Cardiac fibroblast (primary cell): ENCODE measurements around the gene CRAT.

Experiments used
- DNase-seq, 2 donors: peaks; one replicate each; pipeline versions ENCODE4 v3.0.0 to v3.0.0-alpha.2; 2010; ENCODE audit warnings: low read depth in 2 of 2
- H3K4me3 ChIP-seq, 2 donors: replicated peaks in 1 of 2; 1 replicate in 1 of 2; 2 replicates in 1 of 2; pipeline ENCODE4 v1.5.1; 2011; ENCODE audit warnings: low read depth in 2 of 2, low read length in 2 of 2, mild to moderate bottlenecking in 2 of 2, moderate library complexity in 1 of 2
- TF ChIP-seq, protein P1 (sequence below): IDR thresholded peaks from one replicate; pipeline ENCODE4 v1.5.1; 2011; ENCODE audit warnings: low read depth, mild to moderate bottlenecking, low read length, inconsistent platforms

Gene CRAT

DNA sequence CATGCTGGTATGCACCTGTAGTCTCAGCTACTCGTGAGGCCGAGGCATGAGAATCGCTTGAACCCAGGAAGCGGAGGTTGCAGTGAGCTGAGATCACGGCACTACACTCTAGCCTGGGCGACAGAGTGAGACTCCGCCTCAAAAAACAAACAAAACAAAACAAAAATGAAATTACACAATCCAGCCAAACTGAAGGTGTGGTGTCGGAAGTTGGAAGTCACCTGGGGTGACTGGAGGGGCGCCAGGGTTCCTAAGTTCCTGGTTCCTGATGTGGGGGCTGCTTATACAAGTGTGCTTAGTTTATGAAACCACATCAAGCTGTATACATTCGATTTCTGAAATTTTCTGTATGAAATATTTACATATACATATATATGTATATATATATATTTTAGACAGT is 33.4 kb downstream of the CRAT start:
- TF ChIP-seq, protein P1, sequence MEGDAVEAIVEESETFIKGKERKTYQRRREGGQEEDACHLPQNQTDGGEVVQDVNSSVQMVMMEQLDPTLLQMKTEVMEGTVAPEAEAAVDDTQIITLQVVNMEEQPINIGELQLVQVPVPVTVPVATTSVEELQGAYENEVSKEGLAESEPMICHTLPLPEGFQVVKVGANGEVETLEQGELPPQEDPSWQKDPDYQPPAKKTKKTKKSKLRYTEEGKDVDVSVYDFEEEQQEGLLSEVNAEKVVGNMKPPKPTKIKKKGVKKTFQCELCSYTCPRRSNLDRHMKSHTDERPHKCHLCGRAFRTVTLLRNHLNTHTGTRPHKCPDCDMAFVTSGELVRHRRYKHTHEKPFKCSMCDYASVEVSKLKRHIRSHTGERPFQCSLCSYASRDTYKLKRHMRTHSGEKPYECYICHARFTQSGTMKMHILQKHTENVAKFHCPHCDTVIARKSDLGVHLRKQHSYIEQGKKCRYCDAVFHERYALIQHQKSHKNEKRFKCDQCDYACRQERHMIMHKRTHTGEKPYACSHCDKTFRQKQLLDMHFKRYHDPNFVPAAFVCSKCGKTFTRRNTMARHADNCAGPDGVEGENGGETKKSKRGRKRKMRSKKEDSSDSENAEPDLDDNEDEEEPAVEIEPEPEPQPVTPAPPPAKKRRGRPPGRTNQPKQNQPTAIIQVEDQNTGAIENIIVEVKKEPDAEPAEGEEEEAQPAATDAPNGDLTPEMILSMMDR = no peak
- no peak for DNase-seq
- no peak overlapping the region for H3K4me3 ChIP-seq

DNA sequence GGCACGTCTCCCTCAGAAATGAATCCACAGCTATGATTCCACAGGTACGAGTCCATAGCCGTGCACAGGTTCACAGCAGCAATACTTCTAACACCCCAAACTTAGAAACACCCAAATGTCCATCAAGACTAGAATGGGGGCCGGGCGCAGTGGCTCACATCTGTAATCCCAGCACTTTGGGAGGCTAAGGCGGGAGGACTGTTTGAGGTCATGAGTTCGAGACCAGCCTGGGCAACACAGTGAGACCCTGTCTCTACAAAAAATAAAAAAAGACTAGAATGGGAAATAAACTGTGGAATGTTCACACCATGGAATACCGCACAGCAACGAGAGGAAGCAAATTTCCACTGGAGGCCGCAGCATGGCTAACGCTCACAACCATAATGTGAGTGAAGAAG is 34.0 kb downstream of the CRAT start:
- no peak overlapping the region for H3K4me3 ChIP-seq
- no peak for DNase-seq
- TF ChIP-seq, protein P1 = no peak

DNA sequence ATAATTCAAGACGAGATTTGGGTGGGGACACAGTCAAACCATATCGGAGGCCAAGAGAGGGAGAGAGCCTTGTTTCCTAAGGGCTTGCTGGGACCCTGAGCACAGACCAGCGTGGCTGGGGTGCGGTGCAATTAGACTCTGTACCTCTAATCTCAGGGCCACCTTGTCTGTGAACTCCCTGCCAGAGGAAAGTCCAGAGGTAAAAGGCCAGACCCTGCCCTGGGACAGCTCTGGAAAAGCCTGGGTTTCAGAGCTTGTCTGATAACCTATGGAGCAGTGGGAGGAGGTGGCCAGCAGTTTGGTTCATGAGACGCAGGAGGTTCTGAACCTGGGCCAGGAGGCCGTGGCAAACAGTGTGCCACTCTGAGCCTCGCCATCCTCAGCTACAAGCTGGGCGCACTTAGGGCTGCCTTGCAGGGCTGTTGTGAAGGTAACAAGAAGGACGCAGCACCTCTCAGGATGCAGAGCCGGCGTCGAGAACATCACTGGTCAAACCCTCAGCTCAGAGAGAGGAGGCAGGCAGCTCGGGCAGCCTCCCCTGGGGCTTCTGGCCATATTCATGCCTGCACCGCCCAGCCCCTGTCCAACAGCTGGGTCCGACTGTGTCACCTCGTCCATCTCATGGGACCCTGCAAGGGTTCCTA is 34.5 kb downstream of the CRAT start:
- H3K4me3 ChIP-seq = no peak overlapping the region
- TF ChIP-seq, protein P1 = no peak
- DNase-seq = no peak

DNA sequence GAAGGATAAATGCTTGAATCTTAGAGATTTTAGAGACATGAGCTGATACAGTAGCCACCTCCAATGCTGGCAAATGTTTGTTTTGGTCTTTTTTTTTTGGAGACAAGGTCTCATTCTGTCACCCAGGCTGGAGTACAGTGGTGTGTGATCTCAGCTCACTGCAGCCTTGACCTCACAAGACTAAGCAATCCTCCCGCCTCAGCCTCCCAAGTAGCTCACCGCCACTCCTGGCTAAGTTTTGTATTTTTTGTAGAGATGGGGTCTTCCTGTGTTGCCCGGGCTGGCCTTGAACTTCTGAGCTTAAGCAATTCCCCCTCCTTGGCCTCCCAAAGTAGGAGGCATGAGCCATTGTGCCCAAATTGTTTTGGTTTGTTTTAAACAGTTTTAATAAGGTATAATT is 36.5 kb downstream of the CRAT start:
- H3K4me3 ChIP-seq = no peak overlapping the region
- no peak for DNase-seq
- TF ChIP-seq, protein P1 = no peak

DNA sequence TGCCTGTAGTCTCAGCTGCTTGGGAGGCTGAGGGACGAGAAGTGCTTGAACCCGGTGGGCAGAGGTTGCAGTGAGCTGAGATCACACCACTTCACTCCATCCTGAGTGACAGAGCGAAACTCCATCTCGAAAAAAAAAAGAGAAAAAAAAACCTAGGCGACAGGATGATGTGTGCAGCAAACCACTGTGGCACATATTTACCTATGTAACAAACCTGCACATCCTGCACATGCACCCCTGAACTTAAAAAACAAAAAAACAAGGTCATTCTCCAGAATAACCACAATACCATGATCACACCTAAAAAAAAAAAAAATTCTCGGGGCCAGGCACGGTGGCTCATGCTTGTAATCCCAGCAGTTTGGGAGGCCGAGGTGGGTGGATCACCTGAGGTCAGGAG is 37.2 kb downstream of the CRAT start:
- no peak overlapping the region for H3K4me3 ChIP-seq
- no peak for DNase-seq
- TF ChIP-seq, protein P1 = no peak

DNA sequence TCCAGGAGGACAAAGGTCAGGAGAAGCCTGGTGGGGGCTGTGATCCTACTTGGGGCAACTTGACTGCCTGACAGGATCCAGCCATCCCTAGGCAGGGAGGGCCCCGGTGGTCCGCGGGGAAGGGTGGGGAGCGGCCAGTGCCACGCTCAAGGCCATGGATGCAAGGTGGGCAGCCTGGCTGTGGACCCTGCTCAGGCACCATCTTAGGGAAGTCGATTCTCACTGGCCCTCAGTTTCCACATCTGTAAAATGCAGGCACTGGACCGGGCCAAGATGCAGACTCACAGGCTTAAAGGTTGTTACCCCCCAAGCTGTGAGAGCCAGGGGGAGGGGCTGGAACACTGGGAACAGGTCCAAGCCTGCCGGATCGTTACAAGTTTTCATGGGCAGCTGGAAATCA is 38.4 kb downstream of the CRAT start:
- no peak overlapping the region for H3K4me3 ChIP-seq
- no peak for DNase-seq
- TF ChIP-seq, protein P1 = no peak
